ENCODE results near the gene GID8. TPM values are rescaled to one million over a fixed set of nuclear protein-coding genes. Genes with fewer than 3 reads are reported as not detected.

GID8 gene
- total and polyA plus RNA-seq, 2 donors (not counting 1 experiment from before 2014, with no cell fraction given): 12.4 to 47.4 TPM

DNA sequence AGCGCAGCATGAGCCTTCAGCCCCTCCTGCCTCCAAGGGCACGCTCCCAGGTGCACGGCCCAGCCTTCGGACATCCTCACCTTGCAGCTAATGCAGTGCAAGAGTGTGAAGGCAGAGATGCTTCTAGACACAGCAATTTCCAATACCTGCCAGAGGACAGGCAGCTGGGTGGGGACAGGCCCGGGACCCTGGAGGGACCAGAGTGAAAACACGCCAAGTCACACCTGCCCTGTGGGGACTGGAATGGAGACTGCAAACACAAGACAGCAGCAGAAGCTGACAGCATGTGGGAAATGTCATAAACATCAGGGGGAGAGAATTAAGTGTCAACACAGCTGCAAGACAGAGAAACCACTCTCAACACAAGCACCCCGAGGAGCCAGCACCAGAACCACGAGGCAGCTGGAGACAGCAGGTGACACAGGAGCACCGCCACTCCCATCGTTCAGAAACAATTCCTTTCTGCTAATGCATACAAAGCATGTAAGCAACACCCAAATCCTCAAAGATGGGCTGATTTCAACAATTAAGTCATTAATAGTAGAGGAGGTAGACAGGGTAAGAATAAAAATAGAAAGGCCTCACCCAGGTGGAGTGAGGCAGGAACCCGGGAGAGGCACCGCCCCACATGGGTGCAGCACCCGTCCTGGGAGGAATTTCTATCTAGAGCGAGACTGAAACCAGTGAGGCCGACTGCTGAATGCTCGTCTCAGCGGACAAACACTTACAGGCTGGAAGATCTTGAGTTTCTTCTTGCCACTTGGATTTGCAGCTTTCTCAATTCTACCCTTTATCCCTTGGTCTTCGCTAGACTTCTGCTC is 28.8 kb upstream of the GID8 start:
- TF ChIP-seq EZH2 (IDR thresholded peaks at IDR 0.05; ENCODE audit: borderline replicate concordance, insufficient read depth, low read depth, low read length, poor library complexity, severe bottlenecking): no peak
- TF ChIP-seq, protein P1, sequence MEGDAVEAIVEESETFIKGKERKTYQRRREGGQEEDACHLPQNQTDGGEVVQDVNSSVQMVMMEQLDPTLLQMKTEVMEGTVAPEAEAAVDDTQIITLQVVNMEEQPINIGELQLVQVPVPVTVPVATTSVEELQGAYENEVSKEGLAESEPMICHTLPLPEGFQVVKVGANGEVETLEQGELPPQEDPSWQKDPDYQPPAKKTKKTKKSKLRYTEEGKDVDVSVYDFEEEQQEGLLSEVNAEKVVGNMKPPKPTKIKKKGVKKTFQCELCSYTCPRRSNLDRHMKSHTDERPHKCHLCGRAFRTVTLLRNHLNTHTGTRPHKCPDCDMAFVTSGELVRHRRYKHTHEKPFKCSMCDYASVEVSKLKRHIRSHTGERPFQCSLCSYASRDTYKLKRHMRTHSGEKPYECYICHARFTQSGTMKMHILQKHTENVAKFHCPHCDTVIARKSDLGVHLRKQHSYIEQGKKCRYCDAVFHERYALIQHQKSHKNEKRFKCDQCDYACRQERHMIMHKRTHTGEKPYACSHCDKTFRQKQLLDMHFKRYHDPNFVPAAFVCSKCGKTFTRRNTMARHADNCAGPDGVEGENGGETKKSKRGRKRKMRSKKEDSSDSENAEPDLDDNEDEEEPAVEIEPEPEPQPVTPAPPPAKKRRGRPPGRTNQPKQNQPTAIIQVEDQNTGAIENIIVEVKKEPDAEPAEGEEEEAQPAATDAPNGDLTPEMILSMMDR (IDR thresholded peaks at IDR 0.05): no peak
- peaks cover 10 to 94% of the 10 kb centered on the region in 2 experiments for H3K36me3 ChIP-seq (replicated peaks in 1 of 2; ENCODE audit: control extremely low read depth in 1 of 2, control insufficient read depth in 1 of 2, extremely low read depth in 1 of 2, insufficient read depth in 2 of 2, low read length in 1 of 2)
- H4K20me1 ChIP-seq (ENCODE audit: control insufficient read depth, insufficient read depth, low read length, poor library complexity, severe bottlenecking): peaks cover 92% of the 10 kb centered on the region
- no peaks in the 10 kb centered on the region for H3K27me3 ChIP-seq (replicated peaks in 1 of 4; ENCODE audit: control extremely low read depth in 1 of 4, control insufficient read depth in 3 of 4, insufficient read depth in 4 of 4, low read length in 3 of 4)
- no peaks in the 10 kb centered on the region for H3K4me1 ChIP-seq (ENCODE audit: control insufficient read depth in 2 of 2, insufficient read depth in 2 of 2, low read length in 2 of 2)
- Mint-ChIP-seq H3K27me3 (no peaks in the 10 kb centered on the region), H3K4me1 (peaks cover 9% of the 10 kb centered on the region), H3K4me3 (no peak overlapping the region), H3K27ac (peak overlapping the region; percentile 67), H3K9me3 (ENCODE audit: insufficient read depth) (no peaks in the 10 kb centered on the region)
- intact Hi-C loops (cut with micrococcal nuclease): no loop called here
- H3K27ac ChIP-seq (ENCODE audit: low read length in 2 of 2): no peak overlapping the region
- DNase-seq (no peak), ATAC-seq (ENCODE audit: low read depth) (no peak)
- no peak overlapping the region for H3K4me3 ChIP-seq (ENCODE audit: control extremely low read depth in 1 of 5, extremely low read depth in 1 of 5, insufficient read depth in 1 of 5, low read depth in 2 of 5, low read length in 4 of 5)
- no peaks in the 10 kb centered on the region for H3K9me3 ChIP-seq (ENCODE audit: control extremely low read depth in 1 of 3, control insufficient read depth in 2 of 3, insufficient read depth in 1 of 3, low read length in 2 of 3)
- H3K79me2 ChIP-seq (ENCODE audit: control insufficient read depth, insufficient read depth, low read length): peaks cover 86% of the 10 kb centered on the region
- H2AFZ ChIP-seq (ENCODE audit: insufficient read depth, low read depth, low read length, poor library complexity, severe bottlenecking): no peak overlapping the region
- 86% methylated on average over 13 of the region's 18 CpGs for WGBS (ENCODE audit: insufficient coverage)
- no peak overlapping the region for H3K9ac ChIP-seq (ENCODE audit: low read length)
- no peak overlapping the region for H3K4me2 ChIP-seq (replicated peaks; ENCODE audit: low read depth, low read length, poor library complexity, severe bottlenecking)
- ChIA-PET CTCF (interaction anchor here (1.0 to 2.4 kb wide), 5 partner anchors 8 to 100 kb away, joined by 3 to 22 read pairs (median 5); partner anchors contain the start of gene GID8), POLR2A (interaction anchor here (0.7 kb wide), 1 partner anchor 13 kb away, joined by 3 read pairs; no protein-coding TSS in a partner anchor)

GRCh38 chr20:62910217-62910766 is 27.7 kb upstream of the GID8 start:
- intact Hi-C loops (cut with micrococcal nuclease): no loop called here
- DNase-seq: no peak
- Histone ChIP-seq H3K27me3 (replicated peaks in 1 of 4; ENCODE audit: control extremely low read depth in 1 of 4, control insufficient read depth in 3 of 4, insufficient read depth in 4 of 4, low read length in 3 of 4) (no peaks in the 10 kb centered on the region), H3K27ac (ENCODE audit: low read length in 2 of 2) (no peak overlapping the region), H3K9ac (ENCODE audit: low read length) (no peak overlapping the region), H3K4me2 (replicated peaks; ENCODE audit: low read depth, low read length, poor library complexity, severe bottlenecking) (no peak overlapping the region), H4K20me1 (ENCODE audit: control insufficient read depth, insufficient read depth, low read length, poor library complexity, severe bottlenecking) (peaks cover 99% of the 10 kb centered on the region), H3K9me3 (ENCODE audit: control extremely low read depth in 1 of 3, control insufficient read depth in 2 of 3, insufficient read depth in 1 of 3, low read length in 2 of 3) (no peaks in the 10 kb centered on the region), H3K79me2 (ENCODE audit: control insufficient read depth, insufficient read depth, low read length) (peaks cover 97% of the 10 kb centered on the region), H2AFZ (ENCODE audit: insufficient read depth, low read depth, low read length, poor library complexity, severe bottlenecking) (no peak overlapping the region), H3K4me1 (ENCODE audit: control insufficient read depth in 2 of 2, insufficient read depth in 2 of 2, low read length in 2 of 2) (peaks cover 2 to 4% of the 10 kb centered on the region in 2 donors), H3K36me3 (replicated peaks in 1 of 2; ENCODE audit: control extremely low read depth in 1 of 2, control insufficient read depth in 1 of 2, extremely low read depth in 1 of 2, insufficient read depth in 2 of 2, low read length in 1 of 2) (peaks cover 9 to 90% of the 10 kb centered on the region in 2 experiments), H3K4me3 (ENCODE audit: control extremely low read depth in 1 of 5, extremely low read depth in 1 of 5, insufficient read depth in 1 of 5, low read depth in 2 of 5, low read length in 4 of 5) (no peak overlapping the region)
- H3K4me1 Mint-ChIP-seq: peaks cover 15% of the 10 kb centered on the region
- 97% methylated on average over 6 of the region's 11 CpGs for WGBS (ENCODE audit: insufficient coverage)
- CTCF ChIA-PET: interaction anchor here (1.0 kb wide), 1 partner anchor 9 kb away, joined by 5 read pairs; no protein-coding TSS in a partner anchor
- H3K27me3 Mint-ChIP-seq: no peaks in the 10 kb centered on the region
- TF ChIP-seq EZH2 (IDR thresholded peaks at IDR 0.05; ENCODE audit: borderline replicate concordance, insufficient read depth, low read depth, low read length, poor library complexity, severe bottlenecking): no peak
- TF ChIP-seq, protein P1 (IDR thresholded peaks at IDR 0.05): no peak
- no peak overlapping the region for H3K27ac Mint-ChIP-seq
- H3K9me3 Mint-ChIP-seq (ENCODE audit: insufficient read depth): no peaks in the 10 kb centered on the region
- no peak overlapping the region for H3K4me3 Mint-ChIP-seq
- POLR2A ChIA-PET: no interaction called here
- no peak for ATAC-seq (ENCODE audit: low read depth)
